RWPE1 (cell line): ENCODE results near the gene SLC43A2.

ENCODE experiments used
- CTCF ChIA-PET: fragments of 350-600 bp; sonication (Branson Sonifier 250); formaldehyde crosslinking; extraction: SDS; loops from one replicate; lab custom pipeline; 2021; lab: Yijun Ruan, JAX
- POLR2A ChIA-PET: fragments of 400-600 bp; formaldehyde crosslinking; extraction: SDS; loops from one replicate; lab custom pipeline; 2020; ENCODE audit warnings: antibody characterized with exemption; ENCODE audit not compliant: low non-redundant PET; lab: Yijun Ruan, JAX
- DNase-seq: peaks from one replicate; pipeline ENCODE4 v3.0.0; 2012; ENCODE audit warnings: low spot score
- H3K27ac ChIP-seq: fragments of 450-650 bp; 2 replicates; pipeline ENCODE4 v1.5.1; 2017
- TF ChIP-seq, protein P1 (sequence below): fragments of 450-650 bp; conservative IDR thresholded peaks from 2 replicates; pipeline ENCODE4 v1.5.1; 2017; ENCODE audit warnings: low read depth, mild to moderate bottlenecking

SLC43A2 gene

DNA sequence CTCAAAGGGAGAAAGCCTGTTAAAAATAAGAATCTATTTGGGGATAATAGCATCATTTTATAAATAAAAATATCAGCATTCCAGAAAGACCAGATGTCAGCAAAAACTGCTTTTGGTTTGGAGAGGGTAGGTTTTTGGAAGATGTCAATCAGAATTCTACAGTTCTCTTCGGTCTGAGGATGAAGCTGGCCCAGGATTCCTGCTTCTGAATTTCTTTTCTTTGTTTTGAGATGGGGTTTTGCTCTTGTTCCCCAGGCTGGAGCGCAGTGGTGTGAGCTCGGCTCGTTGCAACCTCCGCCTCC lies 35.1 kb downstream of the SLC43A2 start:
- no peak overlapping the region for H3K27ac ChIP-seq
- ChIA-PET POLR2A (no interaction called here), CTCF (no interaction called here)
- no peak for DNase-seq
- TF ChIP-seq, protein P1, sequence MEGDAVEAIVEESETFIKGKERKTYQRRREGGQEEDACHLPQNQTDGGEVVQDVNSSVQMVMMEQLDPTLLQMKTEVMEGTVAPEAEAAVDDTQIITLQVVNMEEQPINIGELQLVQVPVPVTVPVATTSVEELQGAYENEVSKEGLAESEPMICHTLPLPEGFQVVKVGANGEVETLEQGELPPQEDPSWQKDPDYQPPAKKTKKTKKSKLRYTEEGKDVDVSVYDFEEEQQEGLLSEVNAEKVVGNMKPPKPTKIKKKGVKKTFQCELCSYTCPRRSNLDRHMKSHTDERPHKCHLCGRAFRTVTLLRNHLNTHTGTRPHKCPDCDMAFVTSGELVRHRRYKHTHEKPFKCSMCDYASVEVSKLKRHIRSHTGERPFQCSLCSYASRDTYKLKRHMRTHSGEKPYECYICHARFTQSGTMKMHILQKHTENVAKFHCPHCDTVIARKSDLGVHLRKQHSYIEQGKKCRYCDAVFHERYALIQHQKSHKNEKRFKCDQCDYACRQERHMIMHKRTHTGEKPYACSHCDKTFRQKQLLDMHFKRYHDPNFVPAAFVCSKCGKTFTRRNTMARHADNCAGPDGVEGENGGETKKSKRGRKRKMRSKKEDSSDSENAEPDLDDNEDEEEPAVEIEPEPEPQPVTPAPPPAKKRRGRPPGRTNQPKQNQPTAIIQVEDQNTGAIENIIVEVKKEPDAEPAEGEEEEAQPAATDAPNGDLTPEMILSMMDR: no peak

DNA sequence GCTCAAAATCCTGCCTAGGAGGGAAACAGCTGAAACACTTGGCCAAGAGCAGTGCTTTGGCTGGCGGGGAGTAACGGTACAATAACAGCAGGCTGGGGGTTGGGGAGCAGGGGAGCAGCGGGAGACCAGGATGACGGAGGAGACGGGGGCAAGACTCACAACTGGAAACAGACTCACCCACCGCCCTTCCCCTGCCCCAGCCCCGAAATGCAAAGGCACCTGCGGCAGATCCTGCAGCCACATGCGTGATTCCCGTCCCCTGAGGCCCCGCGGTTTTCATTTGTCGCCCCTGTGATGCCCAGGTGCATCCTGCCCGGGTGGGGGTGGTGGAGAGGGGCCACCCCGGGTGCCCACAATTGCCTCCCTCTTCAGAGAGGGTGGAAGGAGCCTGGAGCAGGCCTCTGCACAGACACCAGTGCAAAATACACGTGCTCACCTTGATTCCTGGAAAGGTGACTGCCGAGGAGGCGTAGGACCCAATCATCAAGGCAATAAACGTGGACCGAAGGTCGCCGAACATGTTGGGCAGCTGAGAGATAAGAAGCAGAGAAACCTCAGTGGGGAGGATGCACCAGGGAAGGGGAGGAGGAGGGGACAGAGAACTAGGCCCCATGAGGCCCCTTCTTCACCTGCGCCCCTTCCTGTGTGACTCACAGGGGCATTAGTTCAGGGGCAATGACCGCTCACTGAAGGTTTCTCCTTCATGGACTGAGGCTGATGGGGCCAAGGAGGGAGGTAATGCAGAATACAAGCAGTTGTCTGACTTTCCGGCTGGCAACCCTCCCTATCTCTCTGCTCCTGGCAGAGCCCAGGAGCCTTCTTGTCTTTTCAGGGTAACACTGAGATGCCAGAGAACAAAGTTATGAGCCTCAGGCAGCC lies 35.6 kb downstream of the SLC43A2 start:
- ChIA-PET POLR2A (no interaction called here), CTCF (no interaction called here)
- no peak overlapping the region for H3K27ac ChIP-seq
- DNase-seq: no peak
- TF ChIP-seq, protein P1: no peak

- POLR2A ChIA-PET: no interaction called here
- no peak for DNase-seq
- CTCF ChIA-PET: no interaction called here
- H3K27ac ChIP-seq: peak overlapping the region; percentile 91
- TF ChIP-seq, protein P1: no peak
Observed at GRCh38 chr17:1591474-1592090, 37.1 kb downstream of the SLC43A2 start.

DNA sequence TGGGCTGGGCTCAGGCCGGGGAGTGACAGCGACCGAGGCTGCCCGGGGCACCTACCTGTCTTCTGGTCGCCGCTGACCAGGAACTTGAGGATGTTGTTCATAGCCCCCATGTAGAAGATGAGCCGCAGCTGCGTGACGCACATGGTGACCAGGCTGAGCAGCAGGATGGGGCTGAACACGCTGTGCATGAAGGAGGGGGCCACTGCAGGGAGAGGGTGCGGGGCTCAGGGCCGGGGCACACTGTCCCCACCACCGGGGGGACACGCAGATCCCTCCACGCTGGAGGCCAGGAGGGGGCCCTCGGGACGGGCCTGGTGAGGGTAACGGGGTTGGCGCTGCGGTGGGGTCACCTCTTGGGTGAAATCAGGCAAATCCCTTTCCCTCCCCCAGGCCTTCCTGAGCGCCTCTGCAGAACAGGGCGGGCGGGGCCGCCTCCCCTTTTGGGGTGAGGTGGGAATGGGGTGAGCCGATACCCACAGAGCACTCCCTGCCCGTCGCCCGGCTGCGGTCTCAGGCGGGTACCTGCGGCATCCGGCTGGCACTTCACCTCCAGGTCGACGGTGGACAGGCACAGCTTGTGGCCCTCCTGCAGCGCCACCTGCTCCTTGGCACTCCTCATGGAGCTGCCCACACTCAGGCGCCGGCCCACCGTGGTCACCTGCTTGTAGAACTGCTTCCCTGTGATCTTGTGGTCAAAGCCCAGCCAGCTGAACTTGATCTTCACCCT lies 37.7 kb downstream of the SLC43A2 start:
- TF ChIP-seq, protein P1: no peak
- CTCF ChIA-PET: interaction anchor here (1.0 kb wide), 1 partner anchor 39 kb away, joined by 6 read pairs; no protein-coding TSS in a partner anchor
- no peak for DNase-seq
- peak overlapping the region; percentile 91 for H3K27ac ChIP-seq
- POLR2A ChIA-PET: no interaction called here

DNA sequence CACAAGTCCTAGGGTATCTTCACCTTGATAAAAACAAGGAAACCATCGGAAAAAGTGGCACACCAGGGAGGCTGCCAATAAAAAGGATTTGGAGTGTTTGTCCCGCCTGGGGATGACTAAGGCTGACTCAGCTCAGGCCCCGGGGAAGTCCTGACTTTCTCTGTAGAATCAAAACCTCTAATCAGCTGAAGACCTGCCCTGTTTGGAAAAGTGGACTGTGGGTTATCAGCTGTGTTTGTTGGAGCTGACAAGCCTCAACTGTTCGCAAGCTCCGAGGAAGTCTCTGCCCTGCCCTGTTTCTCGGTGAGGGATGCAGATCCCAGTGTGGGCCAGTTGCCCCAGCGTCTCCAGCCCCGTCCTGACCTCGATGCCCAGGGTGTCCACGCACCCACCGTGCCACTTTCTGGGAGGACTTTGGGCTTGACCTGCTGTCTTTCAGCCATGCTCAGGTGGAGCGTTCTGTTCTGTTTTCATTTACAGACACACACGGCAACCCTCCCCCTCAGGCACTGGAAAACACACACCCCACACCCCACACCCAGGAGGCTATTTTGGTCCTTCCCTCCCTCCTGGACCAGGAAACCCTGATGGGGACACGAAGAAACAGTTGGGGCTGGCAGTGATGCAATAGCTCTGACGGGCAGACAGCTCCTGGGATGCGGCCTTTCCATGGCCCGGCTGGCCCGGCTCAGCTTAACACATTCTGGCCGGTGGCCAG lies 38.4 kb downstream of the SLC43A2 start:
- peak overlapping the region; percentile 91 for H3K27ac ChIP-seq
- ChIA-PET CTCF (interaction anchor here (1.0 kb wide), 2 partner anchors 13 to 40 kb away, joined by 6 read pairs; no protein-coding TSS in a partner anchor), POLR2A (no interaction called here)
- DNase-seq: peak; percentile 95
- TF ChIP-seq, protein P1: no peak
